Measurements from ENCODE around the gene STPG3.

STPG3 gene

GRCh38 chr9:137251194-137251461 is at the start of gene STPG3:
Gene STPG3 (plus strand): TSS chr9:137251286. CDS start chr9:137251287, 1 bp downstream.
- no peak for DNase-seq (ENCODE audit: low read depth)
- no peak within 1 kb of the TSS for H3K4me3 ChIP-seq (ENCODE audit: low read length)
- TF ChIP-seq CTCF (conservative IDR thresholded peaks at IDR 0.05; ENCODE audit: low read depth, low read length) = no peak

GRCh38 chr9:137202966-137203365 is 48.1 kb upstream of the STPG3 start:
- no peak overlapping the region for H3K4me3 ChIP-seq (ENCODE audit: low read length)
- TF ChIP-seq CTCF (conservative IDR thresholded peaks at IDR 0.05; ENCODE audit: low read depth, low read length) = no peak
- DNase-seq (ENCODE audit: low read depth) = no peak

GRCh38 chr9:137204731-137205125 is 46.4 kb upstream of the STPG3 start:
- H3K4me3 ChIP-seq (ENCODE audit: low read length) = peak overlapping the region; percentile 86
- no peak for TF ChIP-seq CTCF (conservative IDR thresholded peaks at IDR 0.05; ENCODE audit: low read depth, low read length)
- DNase-seq (ENCODE audit: low read depth) = no peak

- peak within 1 kb of the TSS; percentile 86 for H3K4me3 ChIP-seq (ENCODE audit: low read length)
- no peak for TF ChIP-seq CTCF (conservative IDR thresholded peaks at IDR 0.05; ENCODE audit: low read depth, low read length)
- DNase-seq (ENCODE audit: low read depth) = no peak
Measured at GRCh38 chr9:137205126-137206069, 45.7 kb upstream of the STPG3 start, which contains the start of the genes NDOR1 and TMEM203. Gene NDOR1 (plus strand): TSS chr9:137205700. CDS start chr9:137205778, 78 bp downstream. Gene TMEM203 (minus strand): TSS chr9:137205648. CDS start chr9:137205414, 234 bp downstream.

- TF ChIP-seq CTCF (conservative IDR thresholded peaks at IDR 0.05; ENCODE audit: low read depth, low read length) = no peak
- DNase-seq (ENCODE audit: low read depth) = no peak
- H3K4me3 ChIP-seq (ENCODE audit: low read length) = peak overlapping the region; percentile 86
Measured at GRCh38 chr9:137206602-137207001, 44.5 kb upstream of the STPG3 start.

GRCh38 chr9:137211532-137211931 is 39.6 kb upstream of the STPG3 start:
- no peak overlapping the region for H3K4me3 ChIP-seq (ENCODE audit: low read length)
- DNase-seq (ENCODE audit: low read depth) = no peak
- TF ChIP-seq CTCF (conservative IDR thresholded peaks at IDR 0.05; ENCODE audit: low read depth, low read length) = no peak

GRCh38 chr9:137212520-137212919 is 38.6 kb upstream of the STPG3 start:
- no peak for DNase-seq (ENCODE audit: low read depth)
- no peak for TF ChIP-seq CTCF (conservative IDR thresholded peaks at IDR 0.05; ENCODE audit: low read depth, low read length)
- H3K4me3 ChIP-seq (ENCODE audit: low read length) = no peak overlapping the region
